DND-41 (cell line): ENCODE measurements around the gene PRDM2.

Experiments used
- EZH2 ChIP-seq: IDR thresholded peaks from 3 replicates; pipeline ENCODE4 v1.6.1; 2012; ENCODE audit warnings: borderline replicate concordance, low read depth, mild to moderate bottlenecking, moderate library complexity, low read length, inconsistent platforms; ENCODE audit not compliant: severe bottlenecking
- TF ChIP-seq, protein P1 (sequence below): IDR thresholded peaks from 2 replicates; pipeline ENCODE4 v1.5.1; 2012; ENCODE audit warnings: borderline replicate concordance, low read length, moderate library complexity, mild to moderate bottlenecking; ENCODE audit not compliant: poor library complexity, severe bottlenecking; ENCODE audit errors: extremely low read depth

DNA sequence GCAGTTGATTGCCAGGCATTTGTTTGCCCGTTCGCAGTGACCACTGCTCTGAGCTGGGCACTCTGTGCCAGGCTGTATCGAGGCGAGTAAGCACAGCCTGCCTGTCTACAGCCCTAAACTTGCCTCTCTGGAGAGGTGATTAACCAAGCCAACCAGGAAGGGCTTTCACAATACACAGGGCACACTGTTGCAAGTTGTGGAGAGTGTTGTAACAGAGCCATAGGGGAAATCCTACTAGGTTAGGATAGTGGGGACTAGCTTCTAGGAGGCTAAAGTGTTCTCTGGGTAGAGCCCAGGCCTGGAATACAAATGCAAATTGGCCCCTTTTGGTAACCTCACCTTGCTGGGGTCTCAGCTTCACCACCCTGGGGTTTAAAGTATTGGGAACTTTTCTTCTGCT is 23.8 kb downstream of the PRDM2 start:
- TF ChIP-seq, protein P1, sequence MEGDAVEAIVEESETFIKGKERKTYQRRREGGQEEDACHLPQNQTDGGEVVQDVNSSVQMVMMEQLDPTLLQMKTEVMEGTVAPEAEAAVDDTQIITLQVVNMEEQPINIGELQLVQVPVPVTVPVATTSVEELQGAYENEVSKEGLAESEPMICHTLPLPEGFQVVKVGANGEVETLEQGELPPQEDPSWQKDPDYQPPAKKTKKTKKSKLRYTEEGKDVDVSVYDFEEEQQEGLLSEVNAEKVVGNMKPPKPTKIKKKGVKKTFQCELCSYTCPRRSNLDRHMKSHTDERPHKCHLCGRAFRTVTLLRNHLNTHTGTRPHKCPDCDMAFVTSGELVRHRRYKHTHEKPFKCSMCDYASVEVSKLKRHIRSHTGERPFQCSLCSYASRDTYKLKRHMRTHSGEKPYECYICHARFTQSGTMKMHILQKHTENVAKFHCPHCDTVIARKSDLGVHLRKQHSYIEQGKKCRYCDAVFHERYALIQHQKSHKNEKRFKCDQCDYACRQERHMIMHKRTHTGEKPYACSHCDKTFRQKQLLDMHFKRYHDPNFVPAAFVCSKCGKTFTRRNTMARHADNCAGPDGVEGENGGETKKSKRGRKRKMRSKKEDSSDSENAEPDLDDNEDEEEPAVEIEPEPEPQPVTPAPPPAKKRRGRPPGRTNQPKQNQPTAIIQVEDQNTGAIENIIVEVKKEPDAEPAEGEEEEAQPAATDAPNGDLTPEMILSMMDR = no peak
- no peak for TF ChIP-seq EZH2
